ENCODE results near the gene ZNF658.
"Not testable (repeated sequence)": the region's sequence is repeated elsewhere in the genome, so short reads cannot be mapped to it uniquely, and the experiment has no call there.

The ZNF658 gene

GRCh38 chr9:66900490-66901131 is at the start of gene ZNF658:
Gene ZNF658, plus strand, starts transcription at chr9:66900725. Its CDS starts 2,837 bp downstream, at chr9:66903562.
- in situ Hi-C loops (cut with HindIII; ENCODE audit: low pct_ligation_motif_present, low pct_unique_long_range_greater_than_20kb, low sequenced_read_pairs) = not testable (repeated sequence)
- peak; percentile 85 for DNase-seq

- DNase-seq; in situ Hi-C loops (cut with HindIII; ENCODE audit: low pct_ligation_motif_present, low pct_unique_long_range_greater_than_20kb, low sequenced_read_pairs): not testable (repeated sequence)
These were observed 38.8 kb upstream of the ZNF658 start for GRCh38 chr9:66861732-66862131.

- in situ Hi-C loops (cut with HindIII; ENCODE audit: low pct_ligation_motif_present, low pct_unique_long_range_greater_than_20kb, low sequenced_read_pairs); DNase-seq: not testable (repeated sequence)
These were observed 31.9 kb upstream of the ZNF658 start for GRCh38 chr9:66868660-66869059.

GRCh38 chr9:66880605-66881004 is 19.9 kb upstream of the ZNF658 start:
- in situ Hi-C loops (cut with HindIII; ENCODE audit: low pct_ligation_motif_present, low pct_unique_long_range_greater_than_20kb, low sequenced_read_pairs); DNase-seq: not testable (repeated sequence)

- DNase-seq; in situ Hi-C loops (cut with HindIII; ENCODE audit: low pct_ligation_motif_present, low pct_unique_long_range_greater_than_20kb, low sequenced_read_pairs): not testable (repeated sequence)
These were observed 18.7 kb upstream of the ZNF658 start for GRCh38 chr9:66881847-66882246.

GRCh38 chr9:66890334-66890733 is 10.2 kb upstream of the ZNF658 start:
- DNase-seq; in situ Hi-C loops (cut with HindIII; ENCODE audit: low pct_ligation_motif_present, low pct_unique_long_range_greater_than_20kb, low sequenced_read_pairs): not testable (repeated sequence)

GRCh38 chr9:66901141-66901540 is 616 bp downstream of the ZNF658 start:
- DNase-seq; in situ Hi-C loops (cut with HindIII; ENCODE audit: low pct_ligation_motif_present, low pct_unique_long_range_greater_than_20kb, low sequenced_read_pairs): not testable (repeated sequence)

GRCh38 chr9:66909560-66909959 is 9.0 kb downstream of the ZNF658 start:
- DNase-seq; in situ Hi-C loops (cut with HindIII; ENCODE audit: low pct_ligation_motif_present, low pct_unique_long_range_greater_than_20kb, low sequenced_read_pairs): not testable (repeated sequence)

GRCh38 chr9:66920072-66920471 is 19.5 kb downstream of the ZNF658 start:
- in situ Hi-C loops (cut with HindIII; ENCODE audit: low pct_ligation_motif_present, low pct_unique_long_range_greater_than_20kb, low sequenced_read_pairs); DNase-seq: not testable (repeated sequence)

- in situ Hi-C loops (cut with HindIII; ENCODE audit: low pct_ligation_motif_present, low pct_unique_long_range_greater_than_20kb, low sequenced_read_pairs); DNase-seq: not testable (repeated sequence)
These were observed 35.8 kb downstream of the ZNF658 start for GRCh38 chr9:66936194-66936870.

GRCh38 chr9:66937662-66938061 is 37.1 kb downstream of the ZNF658 start:
- DNase-seq; in situ Hi-C loops (cut with HindIII; ENCODE audit: low pct_ligation_motif_present, low pct_unique_long_range_greater_than_20kb, low sequenced_read_pairs): not testable (repeated sequence)

GRCh38 chr9:66938322-66938721 is 37.8 kb downstream of the ZNF658 start:
- DNase-seq; in situ Hi-C loops (cut with HindIII; ENCODE audit: low pct_ligation_motif_present, low pct_unique_long_range_greater_than_20kb, low sequenced_read_pairs): not testable (repeated sequence)

- DNase-seq; in situ Hi-C loops (cut with HindIII; ENCODE audit: low pct_ligation_motif_present, low pct_unique_long_range_greater_than_20kb, low sequenced_read_pairs): not testable (repeated sequence)
These were observed 39.6 kb downstream of the ZNF658 start for GRCh38 chr9:66939878-66940830.

GRCh38 chr9:66942400-66943155 is 42.1 kb downstream of the ZNF658 start:
- in situ Hi-C loops (cut with HindIII; ENCODE audit: low pct_ligation_motif_present, low pct_unique_long_range_greater_than_20kb, low sequenced_read_pairs); DNase-seq: not testable (repeated sequence)

- in situ Hi-C loops (cut with HindIII; ENCODE audit: low pct_ligation_motif_present, low pct_unique_long_range_greater_than_20kb, low sequenced_read_pairs); DNase-seq: not testable (repeated sequence)
These were observed 52.1 kb downstream of the ZNF658 start for GRCh38 chr9:66952576-66952975.

Measured in ACHN (cell line).